ENCODE results near the gene BCAS1.

BCAS1 gene

GRCh38 chr20:53957451-53958172 is 112.8 kb downstream of the BCAS1 start:
- TF ChIP-seq TEAD4 (IDR thresholded peaks at IDR 0.05) (no peak), FOXM1 (IDR thresholded peaks at IDR 0.05; ENCODE audit: borderline replicate concordance, low read depth) (no peak), TAF1 (IDR thresholded peaks at IDR 0.05; ENCODE audit: low read depth) (no peak), CEBPB (IDR thresholded peaks at IDR 0.05) (no peak), RAD21 (IDR thresholded peaks at IDR 0.05; ENCODE audit: low read depth) (no peak)
- TF ChIP-seq, protein P1, sequence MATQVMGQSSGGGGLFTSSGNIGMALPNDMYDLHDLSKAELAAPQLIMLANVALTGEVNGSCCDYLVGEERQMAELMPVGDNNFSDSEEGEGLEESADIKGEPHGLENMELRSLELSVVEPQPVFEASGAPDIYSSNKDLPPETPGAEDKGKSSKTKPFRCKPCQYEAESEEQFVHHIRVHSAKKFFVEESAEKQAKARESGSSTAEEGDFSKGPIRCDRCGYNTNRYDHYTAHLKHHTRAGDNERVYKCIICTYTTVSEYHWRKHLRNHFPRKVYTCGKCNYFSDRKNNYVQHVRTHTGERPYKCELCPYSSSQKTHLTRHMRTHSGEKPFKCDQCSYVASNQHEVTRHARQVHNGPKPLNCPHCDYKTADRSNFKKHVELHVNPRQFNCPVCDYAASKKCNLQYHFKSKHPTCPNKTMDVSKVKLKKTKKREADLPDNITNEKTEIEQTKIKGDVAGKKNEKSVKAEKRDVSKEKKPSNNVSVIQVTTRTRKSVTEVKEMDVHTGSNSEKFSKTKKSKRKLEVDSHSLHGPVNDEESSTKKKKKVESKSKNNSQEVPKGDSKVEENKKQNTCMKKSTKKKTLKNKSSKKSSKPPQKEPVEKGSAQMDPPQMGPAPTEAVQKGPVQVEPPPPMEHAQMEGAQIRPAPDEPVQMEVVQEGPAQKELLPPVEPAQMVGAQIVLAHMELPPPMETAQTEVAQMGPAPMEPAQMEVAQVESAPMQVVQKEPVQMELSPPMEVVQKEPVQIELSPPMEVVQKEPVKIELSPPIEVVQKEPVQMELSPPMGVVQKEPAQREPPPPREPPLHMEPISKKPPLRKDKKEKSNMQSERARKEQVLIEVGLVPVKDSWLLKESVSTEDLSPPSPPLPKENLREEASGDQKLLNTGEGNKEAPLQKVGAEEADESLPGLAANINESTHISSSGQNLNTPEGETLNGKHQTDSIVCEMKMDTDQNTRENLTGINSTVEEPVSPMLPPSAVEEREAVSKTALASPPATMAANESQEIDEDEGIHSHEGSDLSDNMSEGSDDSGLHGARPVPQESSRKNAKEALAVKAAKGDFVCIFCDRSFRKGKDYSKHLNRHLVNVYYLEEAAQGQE (IDR thresholded peaks at IDR 0.05; ENCODE audit: low read depth): no peak

- TF ChIP-seq, protein P2, sequence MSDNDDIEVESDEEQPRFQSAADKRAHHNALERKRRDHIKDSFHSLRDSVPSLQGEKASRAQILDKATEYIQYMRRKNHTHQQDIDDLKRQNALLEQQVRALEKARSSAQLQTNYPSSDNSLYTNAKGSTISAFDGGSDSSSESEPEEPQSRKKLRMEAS (IDR thresholded peaks at IDR 0.05): no peak
- TF ChIP-seq RAD21 (IDR thresholded peaks at IDR 0.05; ENCODE audit: low read depth) (no peak), TCF12 (IDR thresholded peaks at IDR 0.05; ENCODE audit: low read depth) (no peak), NFIC (IDR thresholded peaks at IDR 0.05) (no peak), EP300 (IDR thresholded peaks at IDR 0.05; ENCODE audit: borderline replicate concordance) (no peak), ZBTB7A (IDR thresholded peaks at IDR 0.05; ENCODE audit: low read depth) (no peak), YY1 (IDR thresholded peaks at IDR 0.05; ENCODE audit: low read depth) (no peak), CREB1 (IDR thresholded peaks at IDR 0.05; ENCODE audit: low read depth) (no peak), TEAD4 (IDR thresholded peaks at IDR 0.05) (no peak), CEBPB (IDR thresholded peaks at IDR 0.05) (no peak), TAF1 (IDR thresholded peaks at IDR 0.05; ENCODE audit: low read depth) (no peak), EGR1 (IDR thresholded peaks at IDR 0.05) (no peak)
- TF ChIP-seq, protein P1 (IDR thresholded peaks at IDR 0.05; ENCODE audit: low read depth): no peak
- TF ChIP-seq, protein P3, sequence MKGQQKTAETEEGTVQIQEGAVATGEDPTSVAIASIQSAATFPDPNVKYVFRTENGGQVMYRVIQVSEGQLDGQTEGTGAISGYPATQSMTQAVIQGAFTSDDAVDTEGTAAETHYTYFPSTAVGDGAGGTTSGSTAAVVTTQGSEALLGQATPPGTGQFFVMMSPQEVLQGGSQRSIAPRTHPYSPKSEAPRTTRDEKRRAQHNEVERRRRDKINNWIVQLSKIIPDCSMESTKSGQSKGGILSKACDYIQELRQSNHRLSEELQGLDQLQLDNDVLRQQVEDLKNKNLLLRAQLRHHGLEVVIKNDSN (IDR thresholded peaks at IDR 0.05): no peak
Observed at GRCh38 chr20:53956013-53956715, 114.2 kb downstream of the BCAS1 start.

DNA sequence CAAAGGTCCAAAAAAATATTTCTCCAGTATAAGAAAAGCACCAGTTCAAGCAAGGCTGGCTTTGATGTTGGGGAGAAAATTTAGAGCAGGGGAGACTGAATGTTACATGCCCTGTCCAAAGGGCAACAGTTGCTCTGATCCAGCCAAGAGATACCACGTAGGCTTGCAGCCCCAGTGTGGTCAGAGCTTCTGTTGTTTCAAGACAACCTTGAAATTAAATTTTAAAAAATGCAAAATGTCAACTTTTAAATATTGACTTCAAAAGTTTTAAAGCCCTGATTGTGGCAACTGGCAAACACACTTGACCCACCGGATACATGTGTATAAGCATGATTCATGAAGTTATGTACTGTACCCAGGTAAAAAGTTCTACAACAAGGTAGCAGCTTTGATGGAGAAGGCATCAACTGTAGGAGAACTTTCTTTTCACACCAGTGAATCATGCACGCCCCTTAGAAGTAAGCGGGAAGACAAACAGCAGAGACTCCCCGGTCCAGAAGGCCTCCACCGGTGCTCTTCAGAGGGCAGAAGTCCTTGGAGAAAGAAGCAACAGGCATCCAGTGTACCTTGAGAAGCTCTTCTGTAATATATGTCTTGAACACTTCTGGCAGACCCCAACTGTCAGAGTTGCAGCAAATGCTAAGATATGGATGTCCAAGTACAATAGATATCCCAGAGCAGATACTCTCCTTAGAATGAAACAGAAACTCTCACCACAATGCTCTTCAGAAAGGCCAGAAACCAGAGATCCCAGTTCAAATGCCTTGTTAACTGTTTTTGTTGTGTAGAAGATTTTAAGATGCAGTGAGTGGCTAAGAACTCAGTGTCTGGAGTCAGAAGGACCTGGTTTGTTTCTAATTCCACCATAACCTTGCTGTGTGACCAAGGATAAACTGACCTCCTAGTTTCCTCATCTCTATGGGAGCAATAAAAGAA is 115.4 kb downstream of the BCAS1 start:
- TF ChIP-seq, protein P2 (IDR thresholded peaks at IDR 0.05): no peak
- TF ChIP-seq, protein P3 (IDR thresholded peaks at IDR 0.05): no peak
- no peak for TF ChIP-seq EGR1 (IDR thresholded peaks at IDR 0.05)
- no peak for TF ChIP-seq EP300 (IDR thresholded peaks at IDR 0.05; ENCODE audit: borderline replicate concordance)
- TF ChIP-seq FOXM1 (IDR thresholded peaks at IDR 0.05; ENCODE audit: borderline replicate concordance, low read depth): no peak
- no peak for TF ChIP-seq CEBPB (IDR thresholded peaks at IDR 0.05)
- no peak for TF ChIP-seq TAF1 (IDR thresholded peaks at IDR 0.05; ENCODE audit: low read depth)
- TF ChIP-seq, protein P1 (IDR thresholded peaks at IDR 0.05; ENCODE audit: low read depth): no peak
- TF ChIP-seq NFIC (IDR thresholded peaks at IDR 0.05): no peak
